ENCODE data around the gene MDP1. TPM values are rescaled to one million over a fixed set of nuclear protein-coding genes. Genes with fewer than 3 reads are reported as not detected.
A peak's percentile ranks its signal among the peaks of the same experiment; 100 is the strongest.

The MDP1 gene
- total RNA-seq, 3 donors from 2014 or later (not counting 1 experiment from before 2014, with no cell fraction given), result 4.0 to 6.1 (median 5.5) TPM

DNA sequence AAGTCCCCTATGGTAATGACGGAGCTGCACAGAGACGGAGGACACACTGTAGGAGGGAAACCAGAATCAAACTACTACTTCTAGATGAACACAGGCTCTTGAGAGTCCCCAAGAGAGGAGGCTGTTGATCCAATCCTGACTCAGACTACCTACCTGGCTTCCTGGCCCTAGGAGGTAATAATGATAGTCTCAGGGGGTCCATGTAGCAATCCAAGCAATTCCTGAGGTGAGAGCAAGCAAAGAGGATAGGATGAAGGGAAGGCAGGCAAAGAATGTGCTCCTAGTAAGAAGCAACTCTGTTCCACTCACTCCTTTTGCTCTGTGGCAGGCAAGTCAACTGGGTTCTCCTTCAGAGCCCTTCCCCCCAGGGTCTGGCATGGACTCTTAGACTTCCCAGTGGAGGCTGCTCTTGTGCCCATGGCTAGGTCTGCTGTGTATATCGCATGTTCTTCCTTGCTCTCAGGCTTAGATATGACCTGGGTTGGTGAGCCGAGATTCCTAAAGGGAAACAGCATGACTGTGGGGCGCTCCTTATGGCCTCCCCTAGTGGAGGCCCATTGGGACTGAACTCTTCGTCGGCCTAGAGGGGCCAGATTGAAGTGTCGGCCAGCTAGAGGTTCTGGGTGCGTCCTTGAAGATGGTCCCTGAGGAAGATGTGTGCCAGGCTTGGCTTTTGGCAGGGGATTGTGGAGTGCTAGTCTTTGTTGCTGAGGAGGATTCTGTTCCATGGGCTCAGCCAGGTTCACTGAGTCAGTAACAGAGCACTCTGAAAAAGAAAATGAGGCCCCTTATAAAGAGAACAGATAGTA is 24.4 kb upstream of the MDP1 start:
- Histone ChIP-seq H3K4me1 (ENCODE audit: control insufficient read depth, insufficient read depth, low read length) (peaks cover 33% of the 10 kb centered on the region), H3K27ac (ENCODE audit: low read length) (no peak overlapping the region), H3K9me3 (ENCODE audit: control insufficient read depth, insufficient read depth, low read length) (no peaks in the 10 kb centered on the region), H3K36me3 (ENCODE audit: control insufficient read depth, insufficient read depth, low read length) (peaks cover 55% of the 10 kb centered on the region), H3K4me3 (ENCODE audit: low read length) (no peak overlapping the region), H3K27me3 (ENCODE audit: control insufficient read depth, insufficient read depth, low read length) (no peaks in the 10 kb centered on the region)
- no peaks in the 10 kb centered on the region for H3K9me3 Mint-ChIP-seq
- WGBS (ENCODE audit: insufficient coverage), result 93% methylated on average over 9 of the region's 9 CpGs
- TF ChIP-seq, protein P1, sequence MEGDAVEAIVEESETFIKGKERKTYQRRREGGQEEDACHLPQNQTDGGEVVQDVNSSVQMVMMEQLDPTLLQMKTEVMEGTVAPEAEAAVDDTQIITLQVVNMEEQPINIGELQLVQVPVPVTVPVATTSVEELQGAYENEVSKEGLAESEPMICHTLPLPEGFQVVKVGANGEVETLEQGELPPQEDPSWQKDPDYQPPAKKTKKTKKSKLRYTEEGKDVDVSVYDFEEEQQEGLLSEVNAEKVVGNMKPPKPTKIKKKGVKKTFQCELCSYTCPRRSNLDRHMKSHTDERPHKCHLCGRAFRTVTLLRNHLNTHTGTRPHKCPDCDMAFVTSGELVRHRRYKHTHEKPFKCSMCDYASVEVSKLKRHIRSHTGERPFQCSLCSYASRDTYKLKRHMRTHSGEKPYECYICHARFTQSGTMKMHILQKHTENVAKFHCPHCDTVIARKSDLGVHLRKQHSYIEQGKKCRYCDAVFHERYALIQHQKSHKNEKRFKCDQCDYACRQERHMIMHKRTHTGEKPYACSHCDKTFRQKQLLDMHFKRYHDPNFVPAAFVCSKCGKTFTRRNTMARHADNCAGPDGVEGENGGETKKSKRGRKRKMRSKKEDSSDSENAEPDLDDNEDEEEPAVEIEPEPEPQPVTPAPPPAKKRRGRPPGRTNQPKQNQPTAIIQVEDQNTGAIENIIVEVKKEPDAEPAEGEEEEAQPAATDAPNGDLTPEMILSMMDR (IDR thresholded peaks at IDR 0.05), result no peak
- DNase-seq, result peak in 1 of 2 donors; percentile 11
- H3K4me1 Mint-ChIP-seq, result peaks cover 70 to 81% of the 10 kb centered on the region in 2 donors
- H3K27ac Mint-ChIP-seq, result peak overlapping the region; percentile 68 to 100
- peaks cover 22% of the 10 kb centered on the region for H3K36me3 Mint-ChIP-seq
- H3K27me3 Mint-ChIP-seq (ENCODE audit: low read depth in 2 of 2), result no peaks in the 10 kb centered on the region
- peak overlapping the region; percentile 98 for H3K4me3 Mint-ChIP-seq
- intact Hi-C loops (cut with micrococcal nuclease), result loop anchor here (5.0 to 10.0 kb wide), 2 partner anchors 72 to 194 kb away; partner anchors contain the start of genes LTB4R and LTB4R2
- ATAC-seq, result no peak

DNA sequence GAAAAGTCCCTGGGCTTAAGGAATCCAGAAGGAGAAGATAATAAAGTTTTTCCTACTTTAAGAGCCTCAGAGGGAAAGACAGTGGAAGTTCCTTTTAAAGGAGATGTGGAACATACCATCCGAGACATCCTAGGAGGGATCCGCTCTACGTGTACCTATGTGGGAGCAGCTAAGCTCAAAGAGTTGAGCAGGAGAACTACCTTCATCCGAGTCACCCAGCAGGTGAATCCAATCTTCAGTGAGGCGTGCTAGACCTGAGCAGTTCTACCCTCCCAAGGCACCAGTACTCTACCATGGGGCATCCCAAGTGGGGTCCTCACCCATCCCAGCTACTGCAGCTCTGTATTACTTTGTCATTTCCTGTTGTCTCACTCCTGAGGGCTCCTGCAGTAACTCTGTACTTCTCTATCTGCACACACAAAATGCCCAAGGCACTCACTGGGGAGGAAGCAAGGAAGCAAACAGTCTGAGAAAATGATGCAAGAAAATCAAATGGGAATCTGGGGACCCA is 22.7 kb upstream of the MDP1 start:
- Histone ChIP-seq H3K9me3 (ENCODE audit: control insufficient read depth, insufficient read depth, low read length) (no peaks in the 10 kb centered on the region), H3K36me3 (ENCODE audit: control insufficient read depth, insufficient read depth, low read length) (peaks cover 66% of the 10 kb centered on the region), H3K4me3 (ENCODE audit: low read length) (no peak overlapping the region), H3K27ac (ENCODE audit: low read length) (no peak overlapping the region), H3K4me1 (ENCODE audit: control insufficient read depth, insufficient read depth, low read length) (peaks cover 32% of the 10 kb centered on the region), H3K27me3 (ENCODE audit: control insufficient read depth, insufficient read depth, low read length) (no peaks in the 10 kb centered on the region)
- H3K27ac Mint-ChIP-seq, result peak overlapping the region; percentile 40 to 100
- no peaks in the 10 kb centered on the region for H3K9me3 Mint-ChIP-seq
- 96% methylated on average over 5 of the region's 5 CpGs for WGBS (ENCODE audit: insufficient coverage)
- H3K36me3 Mint-ChIP-seq, result peaks cover 22% of the 10 kb centered on the region
- DNase-seq (peak in 1 of 2 donors; percentile 3), ATAC-seq (no peak)
- no peaks in the 10 kb centered on the region for H3K27me3 Mint-ChIP-seq (ENCODE audit: low read depth in 2 of 2)
- TF ChIP-seq, protein P1 (IDR thresholded peaks at IDR 0.05), result no peak
- intact Hi-C loops (cut with micrococcal nuclease), result no loop called here
- peaks cover 77 to 85% of the 10 kb centered on the region in 2 donors for H3K4me1 Mint-ChIP-seq
- no peak overlapping the region for H3K4me3 Mint-ChIP-seq

DNA sequence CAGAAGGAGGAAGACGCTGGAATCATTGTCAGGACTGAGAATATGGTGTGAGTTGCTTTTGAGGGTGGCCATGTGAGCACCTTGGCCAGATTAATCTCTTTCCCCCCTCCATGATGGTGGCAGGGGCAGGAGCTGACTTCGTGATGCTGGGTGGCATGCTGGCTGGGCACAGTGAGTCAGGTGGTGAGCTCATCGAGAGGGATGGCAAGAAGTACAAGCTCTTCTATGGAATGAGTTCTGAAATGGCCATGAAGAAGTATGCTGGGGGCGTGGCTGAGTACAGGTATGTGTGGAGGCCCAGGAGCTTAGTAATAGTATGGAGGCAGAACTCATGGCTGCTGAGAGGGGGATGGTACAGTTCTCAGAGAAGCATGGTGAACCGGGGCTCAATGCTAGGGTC is 22.3 kb upstream of the MDP1 start:
- no peak overlapping the region for H3K4me3 ChIP-seq (ENCODE audit: low read length)
- DNase-seq, result no peak
- Mint-ChIP-seq H3K9me3 (no peaks in the 10 kb centered on the region), H3K27me3 (ENCODE audit: low read depth in 2 of 2) (no peaks in the 10 kb centered on the region), H3K36me3 (peaks cover 22% of the 10 kb centered on the region), H3K27ac (peak overlapping the region; percentile 40 to 100), H3K4me3 (peak overlapping the region; percentile 14), H3K4me1 (peaks cover 75 to 86% of the 10 kb centered on the region in 2 donors)
- peaks cover 66% of the 10 kb centered on the region for H3K36me3 ChIP-seq (ENCODE audit: control insufficient read depth, insufficient read depth, low read length)
- H3K4me1 ChIP-seq (ENCODE audit: control insufficient read depth, insufficient read depth, low read length), result peaks cover 32% of the 10 kb centered on the region
- no peak for ATAC-seq
- H3K27ac ChIP-seq (ENCODE audit: low read length), result no peak overlapping the region
- WGBS (ENCODE audit: insufficient coverage), result 97% methylated on average over 4 of the region's 5 CpGs
- no peaks in the 10 kb centered on the region for H3K27me3 ChIP-seq (ENCODE audit: control insufficient read depth, insufficient read depth, low read length)
- intact Hi-C loops (cut with micrococcal nuclease), result no loop called here
- TF ChIP-seq, protein P1 (IDR thresholded peaks at IDR 0.05), result no peak
- no peaks in the 10 kb centered on the region for H3K9me3 ChIP-seq (ENCODE audit: control insufficient read depth, insufficient read depth, low read length)

All from natural killer cell (primary cell).